Neural cell (in vitro differentiated cells): ENCODE results near the gene FLT1. TPM values are rescaled to one million over a fixed set of nuclear protein-coding genes. Genes with fewer than 3 reads are reported as not detected.

Experiments used
- H2AFZ ChIP-seq: fragments of 200-600, 300-800 bp; sonication (generic), shearing (Covaris generic); 2 replicates; pipeline ENCODE4 v1.6.0; 2014; ENCODE audit warnings: low read depth, mild to moderate bottlenecking, antibody characterized with exemption, low read length, moderate library complexity
- H3F3A ChIP-seq: fragments of 200-600 bp; shearing (Covaris generic); 2 replicates; pipeline ENCODE4 v1.6.1; 2016; ENCODE audit warnings: mild to moderate bottlenecking, moderate library complexity, mixed read lengths, antibody characterized with exemption, low read length; ENCODE audit not compliant: insufficient read depth, poor library complexity, severe bottlenecking
- H3K27ac ChIP-seq: fragments of 200-600, 300-800 bp; sonication (generic), shearing (Covaris generic); 2 replicates; pipeline ENCODE4 v1.5.1; 2014; ENCODE audit warnings: mild to moderate bottlenecking, low read length, moderate library complexity
- H3K27me3 ChIP-seq: fragments of 300-800, 200-600 bp; sonication (generic), shearing (Covaris generic); 2 replicates; pipeline ENCODE4 v1.6.0; 2014; ENCODE audit warnings: mild to moderate bottlenecking, low read depth, low read length, moderate library complexity; ENCODE audit not compliant: insufficient read depth
- H3K36me3 ChIP-seq: fragments of 300-800, 200-600 bp; sonication (generic), shearing (Covaris generic); 2 replicates; pipeline ENCODE4 v1.5.1; 2014; ENCODE audit warnings: mild to moderate bottlenecking, antibody characterized with exemption, low read length, moderate library complexity; ENCODE audit not compliant: insufficient read depth
- H3K4me2 ChIP-seq: fragments of 300-800, 200-600 bp; sonication (generic), shearing (Covaris generic); 2 replicates; pipeline ENCODE4 v1.6.0; 2014; ENCODE audit warnings: mild to moderate bottlenecking, low read length
- H3K4me3 ChIP-seq: fragments of 300-800, 200-600 bp; sonication (generic), shearing (Covaris generic); 2 replicates; pipeline ENCODE4 v1.5.1; 2014; ENCODE audit warnings: mild to moderate bottlenecking, low read length, moderate library complexity
- H3K79me2 ChIP-seq: fragments of 200-600 bp; shearing (Covaris generic); replicated peaks from 2 replicates; pipeline ENCODE4 v1.6.0; 2014; ENCODE audit warnings: mild to moderate bottlenecking, low read length, moderate library complexity; ENCODE audit not compliant: insufficient read depth
- H3K9ac ChIP-seq: fragments of 300-800, 200-600 bp; sonication (generic), shearing (Covaris generic); 2 replicates; pipeline ENCODE4 v1.6.1; 2016; ENCODE audit warnings: mild to moderate bottlenecking, low read length, mixed read lengths
- H3K9me2 ChIP-seq: fragments of 200-600 bp; shearing (Covaris generic); 2 replicates; pipeline ENCODE4 v1.6.1; 2016; ENCODE audit warnings: mild to moderate bottlenecking, low read length, mixed read lengths; ENCODE audit not compliant: insufficient read depth
- H3K9me3 ChIP-seq: fragments of 200-600, 300-800 bp; sonication (generic), shearing (Covaris generic); 2 replicates; pipeline ENCODE4 v1.6.1; 2016; ENCODE audit warnings: mild to moderate bottlenecking, mixed run types, low read length, moderate library complexity, mixed read lengths
- H4K20me1 ChIP-seq: fragments of 200-600 bp; shearing (Covaris generic); 2 replicates; pipeline ENCODE4 v1.6.1; 2016; ENCODE audit warnings: mild to moderate bottlenecking, mixed run types; ENCODE audit not compliant: insufficient read depth
- CTCF ChIP-seq: fragments of 450-650 bp; IDR thresholded peaks from 2 replicates; pipeline ENCODE4 v1.5.1; 2014; ENCODE audit warnings: antibody characterized with exemption, mild to moderate bottlenecking, moderate library complexity; ENCODE audit not compliant: poor library complexity, severe bottlenecking
- EP300 ChIP-seq: fragments of 450-650 bp; conservative IDR thresholded peaks from 2 replicates; pipeline ENCODE4 v1.6.1; 2014; ENCODE audit warnings: antibody characterized with exemption, mild to moderate bottlenecking, moderate library complexity; ENCODE audit not compliant: poor library complexity, severe bottlenecking
- EZH2 ChIP-seq: fragments of 200-600, 300-800 bp; shearing (Covaris generic), sonication (generic); IDR thresholded peaks from 2 replicates; pipeline ENCODE4 v1.6.1; 2014; ENCODE audit warnings: antibody characterized with exemption, low read length, borderline replicate concordance, mild to moderate bottlenecking; ENCODE audit not compliant: insufficient read depth, poor library complexity, severe bottlenecking
- MXI1 ChIP-seq: fragments of 450-650 bp; conservative IDR thresholded peaks from 2 replicates; pipeline ENCODE4 v1.6.1; 2014; ENCODE audit warnings: antibody characterized with exemption, mild to moderate bottlenecking; ENCODE audit not compliant: poor library complexity, severe bottlenecking
- POLR2AphosphoS5 ChIP-seq: IDR thresholded peaks from 2 replicates; pipeline ENCODE4 v1.6.1; 2012
- RAD21 ChIP-seq: fragments of 450-650 bp; conservative IDR thresholded peaks from 2 replicates; pipeline ENCODE4 v1.6.1; 2014; ENCODE audit warnings: antibody characterized with exemption, mild to moderate bottlenecking, moderate library complexity
- REST ChIP-seq: IDR thresholded peaks from 2 replicates; pipeline ENCODE4 v1.6.1; 2012; ENCODE audit warnings: borderline replicate concordance
- SMC3 ChIP-seq: fragments of 450-650 bp; conservative IDR thresholded peaks from 2 replicates; pipeline ENCODE4 v1.6.1; 2014; ENCODE audit warnings: antibody characterized with exemption, mild to moderate bottlenecking, moderate library complexity; ENCODE audit not compliant: poor library complexity
- TAF1 ChIP-seq: IDR thresholded peaks from 2 replicates; pipeline ENCODE4 v1.6.1; 2012; ENCODE audit warnings: low read depth
- polyA plus RNA-seq: library from polyadenylated mRNA; depleted of rRNA; stranded (reverse); fragments of >200 nt; gene quantifications from 2 replicates; pipeline ENCODE4 v1.2.3, GENCODE V29; 2014

Gene FLT1
- polyA plus RNA-seq, 1 donor from 2014 or later, result not detected

- Histone ChIP-seq H3K9me3 (no peaks in the 10 kb centered on the region), H3K4me3 (no peak overlapping the region), H3K4me2 (no peak overlapping the region), H3K79me2 (no peaks in the 10 kb centered on the region), H3K9ac (no peak overlapping the region), H3K36me3 (no peaks in the 10 kb centered on the region), H3K9me2 (no peaks in the 10 kb centered on the region), H3F3A (no peaks in the 10 kb centered on the region), H3K27me3 (peaks cover 12% of the 10 kb centered on the region), H2AFZ (no peak overlapping the region), H3K27ac (no peak overlapping the region), H4K20me1 (no peaks in the 10 kb centered on the region)
- TF ChIP-seq SMC3 (no peak), RAD21 (no peak), TAF1 (no peak), EZH2 (no peak)
These were observed 8.9 kb downstream of the FLT1 start for GRCh38 chr13:28485996-28486543.

GRCh38 chr13:28485551-28485950 lies 9.4 kb downstream of the FLT1 start:
- H3K9me3 ChIP-seq, result no peaks in the 10 kb centered on the region
- no peak overlapping the region for H3K9ac ChIP-seq
- H3F3A ChIP-seq, result no peaks in the 10 kb centered on the region
- TF ChIP-seq REST (no peak), EZH2 (no peak)
- H3K4me3 ChIP-seq, result no peak overlapping the region
- H3K36me3 ChIP-seq, result no peaks in the 10 kb centered on the region
- H2AFZ ChIP-seq, result no peak overlapping the region
- no peak overlapping the region for H3K27ac ChIP-seq
- no peak overlapping the region for H3K4me2 ChIP-seq
- H3K79me2 ChIP-seq, result no peaks in the 10 kb centered on the region
- H4K20me1 ChIP-seq, result no peaks in the 10 kb centered on the region
- no peaks in the 10 kb centered on the region for H3K9me2 ChIP-seq
- peaks cover 6% of the 10 kb centered on the region for H3K27me3 ChIP-seq

DNA sequence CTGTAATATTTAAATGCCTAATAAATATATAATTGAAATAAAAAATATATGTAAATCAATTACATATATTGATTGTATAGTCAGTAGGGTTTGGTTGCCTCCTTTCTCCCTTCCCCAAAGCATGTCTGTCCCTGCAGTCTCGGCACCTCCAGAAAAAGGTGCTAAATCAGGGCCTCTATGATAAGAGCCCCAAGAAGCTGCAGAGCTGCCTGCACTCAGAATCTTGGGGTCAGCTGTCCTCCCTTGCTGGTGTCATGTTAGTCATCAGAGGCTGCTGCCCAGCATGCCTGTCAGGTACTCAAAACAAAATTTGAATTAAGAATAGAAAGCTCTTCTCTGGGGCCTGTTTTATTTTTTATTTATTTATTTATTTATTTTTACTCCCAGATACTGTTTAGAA lies 9.8 kb downstream of the FLT1 start:
- no peaks in the 10 kb centered on the region for H3F3A ChIP-seq
- H3K79me2 ChIP-seq, result no peaks in the 10 kb centered on the region
- H2AFZ ChIP-seq, result no peak overlapping the region
- no peaks in the 10 kb centered on the region for H3K36me3 ChIP-seq
- TF ChIP-seq MXI1 (no peak), RAD21 (no peak), SMC3 (no peak), TAF1 (no peak), CTCF (no peak), REST (no peak), EZH2 (no peak), POLR2AphosphoS5 (no peak), EP300 (no peak)
- no peaks in the 10 kb centered on the region for H3K9me2 ChIP-seq
- H3K27ac ChIP-seq, result no peak overlapping the region
- no peaks in the 10 kb centered on the region for H3K9me3 ChIP-seq
- no peaks in the 10 kb centered on the region for H4K20me1 ChIP-seq
- peaks cover 2% of the 10 kb centered on the region for H3K27me3 ChIP-seq
- no peak overlapping the region for H3K4me2 ChIP-seq
- no peak overlapping the region for H3K4me3 ChIP-seq
- H3K9ac ChIP-seq, result no peak overlapping the region
